Spleen (tissue), 11 donors: ENCODE data around the gene KCNC1. TPM values are rescaled to one million over a fixed set of nuclear protein-coding genes. Genes with fewer than 3 reads are reported as not detected.

Experiments used
- DNase-seq: peaks from one replicate; pipeline ENCODE4 v3.0.0-alpha.2; 2020
- H3K27ac ChIP-seq, 8 donors: fragments of 200-600 bp; sonication (generic) in 7 of 8; 1 replicate in 4 of 8; 2 replicates in 4 of 8; pipeline versions ENCODE4 v1.5.0 to v1.8.0; 2016 to 2021; ENCODE audit warnings: inconsistent platforms in 4 of 8, mild to moderate bottlenecking in 4 of 8, moderate library complexity in 1 of 8
- H3K27me3 ChIP-seq, 7 donors: fragments of 200-600 bp; sonication (generic) in 6 of 7; replicated peaks in 1 of 7; 1 replicate in 4 of 7; 2 replicates in 3 of 7; pipeline versions ENCODE4 v1.5.0 to v1.8.0; 2016 to 2021; ENCODE audit warnings: inconsistent platforms in 3 of 7, mild to moderate bottlenecking in 1 of 7
- H3K36me3 ChIP-seq, 6 donors: fragments of 200-600 bp; sonication (generic) in 5 of 6; 1 replicate in 4 of 6; 2 replicates in 2 of 6; pipeline versions ENCODE4 v1.5.0 to v1.8.0; 2016 to 2021; ENCODE audit warnings: inconsistent platforms in 2 of 6
- H3K4me1 ChIP-seq, 6 donors: fragments of 200-600 bp; sonication (generic) in 5 of 6; 1 replicate in 3 of 6; 2 replicates in 3 of 6; pipeline versions ENCODE4 v1.5.0 to v1.8.0; 2016 to 2021; ENCODE audit warnings: inconsistent platforms in 3 of 6
- H3K4me3 ChIP-seq, 8 donors: fragments of 200-600 bp; sonication (generic) in 7 of 8; 1 replicate in 4 of 8; 2 replicates in 4 of 8; pipeline versions ENCODE4 v1.5.0 to v1.8.0; 2016 to 2021; ENCODE audit warnings: inconsistent platforms in 4 of 8, mild to moderate bottlenecking in 4 of 8, moderate library complexity in 2 of 8
- H3K9me3 ChIP-seq, 8 donors: fragments of 200-600 bp; sonication (generic) in 7 of 8; 1 replicate in 4 of 8; 2 replicates in 4 of 8; pipeline versions ENCODE4 v1.5.0 to v1.8.0; 2016 to 2021; ENCODE audit warnings: inconsistent platforms in 4 of 8
- POLR2A ChIP-seq, 3 donors: fragments of 450-650 bp; IDR thresholded peaks; one replicate each; pipeline ENCODE4 v1.5.1; 2017; ENCODE audit warnings: antibody characterized with exemption in 3 of 3, mild to moderate bottlenecking in 1 of 3
- POLR2AphosphoS5 ChIP-seq, 3 donors: sonication (generic); formaldehyde crosslinking; IDR thresholded peaks; one replicate each; pipeline ENCODE4 v1.5.1; 2017; ENCODE audit warnings: antibody characterized with exemption in 3 of 3
- WGBS, 5 donors: extraction: QIAGEN DNeasy Blood & Tissue Kit in 3 of 5; methylation state at CpG; one replicate each; pipeline versions ENCODE4 v1.1.5 to v1.1.7; 2013 to 2018; 5-methylcytosine and 5-hydroxymethylcytosine counted together
- intact Hi-C: fragments of 100-400 bp; cut with DNase I; formaldehyde crosslinking; loops from one replicate; pipeline ENCODE4 v1.15.0; 2023; ENCODE audit warnings: low total_unique reads
- polyA plus RNA-seq, 3 donors: library from polyadenylated mRNA; stranded (reverse); fragments of 200-250 nt; gene quantifications; one replicate each; pipeline ENCODE4 v1.2.1, GENCODE V29; 2013
- total RNA-seq, 7 donors: library from RNA; depleted of rRNA in 3 of 7; stranded (reverse); fragments of >200 nt in 3 of 7; fragmentation: NEBNext Ultra II Directional in 4 of 7; extraction: Animal tissue kit (Norgen Biotek cat#: 25700) in 4 of 7; gene quantifications; one replicate each; pipeline versions ENCODE4 v1.1.0 to v1.2.1, GENCODE V29; 2016 to 2021
- TF ChIP-seq, protein P1 (sequence below), 11 experiments: fragments of 200-600 bp in 7 of 11; fragments of 450-650 bp in 4 of 11; sonication (generic) in 4 of 11; IDR thresholded peaks in 8 of 11; conservative IDR thresholded peaks in 3 of 11; 1 replicate in 7 of 11; 2 replicates in 4 of 11; pipeline versions ENCODE4 v1.4.0 to v1.8.0; 2016 to 2021; ENCODE audit warnings: antibody characterized with exemption in 11 of 11, inconsistent platforms in 4 of 11, mild to moderate bottlenecking in 1 of 11
- donor health status: healthy with polysubstance abuse.
- donor health status: DM: no; HTN: no; CAD: no; lungs with moderate emphysema.
- donor health status: DM: no; HTN: no; CAD: no.
- donor health status: Bipolar disorder and iron deficiency.
- donor health status: healthy.
- donor health status: DM: no; HTN: no; CAD: no.
- donor health status: DM: yes; HTN: yes; CAD: no.

The KCNC1 gene
- total and polyA plus RNA-seq, 10 donors: not detected

- H3K27ac ChIP-seq: peak overlapping the region in 2 of 8 donors; percentile 19 to 44
- TF ChIP-seq, protein P1, sequence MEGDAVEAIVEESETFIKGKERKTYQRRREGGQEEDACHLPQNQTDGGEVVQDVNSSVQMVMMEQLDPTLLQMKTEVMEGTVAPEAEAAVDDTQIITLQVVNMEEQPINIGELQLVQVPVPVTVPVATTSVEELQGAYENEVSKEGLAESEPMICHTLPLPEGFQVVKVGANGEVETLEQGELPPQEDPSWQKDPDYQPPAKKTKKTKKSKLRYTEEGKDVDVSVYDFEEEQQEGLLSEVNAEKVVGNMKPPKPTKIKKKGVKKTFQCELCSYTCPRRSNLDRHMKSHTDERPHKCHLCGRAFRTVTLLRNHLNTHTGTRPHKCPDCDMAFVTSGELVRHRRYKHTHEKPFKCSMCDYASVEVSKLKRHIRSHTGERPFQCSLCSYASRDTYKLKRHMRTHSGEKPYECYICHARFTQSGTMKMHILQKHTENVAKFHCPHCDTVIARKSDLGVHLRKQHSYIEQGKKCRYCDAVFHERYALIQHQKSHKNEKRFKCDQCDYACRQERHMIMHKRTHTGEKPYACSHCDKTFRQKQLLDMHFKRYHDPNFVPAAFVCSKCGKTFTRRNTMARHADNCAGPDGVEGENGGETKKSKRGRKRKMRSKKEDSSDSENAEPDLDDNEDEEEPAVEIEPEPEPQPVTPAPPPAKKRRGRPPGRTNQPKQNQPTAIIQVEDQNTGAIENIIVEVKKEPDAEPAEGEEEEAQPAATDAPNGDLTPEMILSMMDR (IDR thresholded peaks at IDR 0.05 in 8 of 11, conservative IDR thresholded peaks at IDR 0.05 in 3 of 11): no peak
- TF ChIP-seq POLR2A (IDR thresholded peaks at IDR 0.05): no peak
- peak in 2 of 3 donors; percentile 9 to 73 for TF ChIP-seq POLR2AphosphoS5 (IDR thresholded peaks at IDR 0.05)
- DNase-seq: no peak
- intact Hi-C loops: no loop called here
- no peaks in the 10 kb centered on the region for H3K36me3 ChIP-seq
- WGBS, 5 donors: 63 to 77% (median 68%) methylated on average over 9 of the region's 9 CpGs
- peaks cover 0 to 8% (median 2%) of the 10 kb centered on the region in 6 donors for H3K4me1 ChIP-seq
- no peaks in the 10 kb centered on the region for H3K9me3 ChIP-seq
- no peak overlapping the region for H3K4me3 ChIP-seq
- no peaks in the 10 kb centered on the region for H3K27me3 ChIP-seq
Measured at GRCh38 chr11:17828311-17828751, 93.8 kb downstream of the KCNC1 start.

DNA sequence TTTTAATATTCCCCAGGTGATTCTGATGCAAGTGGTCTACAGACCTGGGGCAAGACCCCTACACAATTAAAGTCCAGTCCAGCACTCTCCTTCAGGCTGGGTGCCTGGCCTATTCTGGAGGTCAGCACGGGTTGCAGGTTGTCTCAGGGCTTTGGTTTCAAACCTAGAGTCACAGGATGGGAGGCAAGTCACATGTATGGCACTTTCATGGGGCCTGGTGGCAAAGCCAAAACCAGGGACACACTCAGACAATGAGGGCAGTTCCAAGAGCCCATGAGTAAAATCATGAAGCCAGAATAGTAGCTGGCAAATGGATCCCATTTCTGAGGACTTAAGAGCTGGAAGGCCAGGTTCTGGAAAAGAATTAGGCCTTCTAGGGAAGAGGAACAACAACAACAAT, 96.6 kb downstream of the KCNC1 start:
- intact Hi-C loops: no loop called here
- no peak for TF ChIP-seq POLR2A (IDR thresholded peaks at IDR 0.05)
- TF ChIP-seq, protein P1 (IDR thresholded peaks at IDR 0.05 in 8 of 11, conservative IDR thresholded peaks at IDR 0.05 in 3 of 11): no peak
- TF ChIP-seq POLR2AphosphoS5 (IDR thresholded peaks at IDR 0.05): no peak
- H3K4me3 ChIP-seq: no peak overlapping the region
- no peak for DNase-seq
- no peaks in the 10 kb centered on the region for H3K9me3 ChIP-seq
- H3K36me3 ChIP-seq: no peaks in the 10 kb centered on the region
- 78 to 100% (median 90%) methylated on average over 1 of the region's 1 CpG for WGBS, 5 donors
- peaks cover 0 to 8% (median 2%) of the 10 kb centered on the region in 6 donors for H3K4me1 ChIP-seq
- H3K27ac ChIP-seq: no peak overlapping the region
- no peaks in the 10 kb centered on the region for H3K27me3 ChIP-seq

GRCh38 chr11:17831883-17832282, 97.3 kb downstream of the KCNC1 start:
- intact Hi-C loops: no loop called here
- H3K4me3 ChIP-seq: no peak overlapping the region
- no peak for DNase-seq
- H3K36me3 ChIP-seq: no peaks in the 10 kb centered on the region
- no peaks in the 10 kb centered on the region for H3K27me3 ChIP-seq
- 84 to 94% (median 91%) methylated on average over 3 of the region's 3 CpGs for WGBS, 5 donors
- H3K9me3 ChIP-seq: no peaks in the 10 kb centered on the region
- peaks cover 0 to 8% (median 2%) of the 10 kb centered on the region in 6 donors for H3K4me1 ChIP-seq
- H3K27ac ChIP-seq: no peak overlapping the region
- TF ChIP-seq POLR2AphosphoS5 (IDR thresholded peaks at IDR 0.05): no peak
- no peak for TF ChIP-seq POLR2A (IDR thresholded peaks at IDR 0.05)
- TF ChIP-seq, protein P1 (IDR thresholded peaks at IDR 0.05 in 8 of 11, conservative IDR thresholded peaks at IDR 0.05 in 3 of 11): no peak

Other genes with a start within 250 kb of the KCNC1 start
- gene USH1C, start 190.4 kb upstream of the KCNC1 start, total RNA-seq: not detected
- under 1 TPM in 1 of 3 donors, not detected in 2; 0.12 TPM for gene USH1C, start 190.4 kb upstream of the KCNC1 start, polyA plus RNA-seq
- not detected for gene OTOG, start 187.5 kb upstream of the KCNC1 start, total RNA-seq
- not detected for gene OTOG, start 187.5 kb upstream of the KCNC1 start, polyA plus RNA-seq
- gene MYOD1, start 15.2 kb upstream of the KCNC1 start, total RNA-seq: not detected
- gene MYOD1, start 15.2 kb upstream of the KCNC1 start, polyA plus RNA-seq: under 1 TPM in 1 of 3 donors, not detected in 2; 0.04 TPM